ENCODE results near the gene HK1.

The HK1 gene

GRCh38 chr10:69372126-69372980 lies 94.1 kb downstream of the HK1 start:
- no peak for TF ChIP-seq CTCF (IDR thresholded peaks at IDR 0.05; ENCODE audit: insufficient read depth, low read depth, low read length, missing control alignments)
- H3K4me3 ChIP-seq (ENCODE audit: low read depth, low read length), result no peak overlapping the region
- DNase-seq (ENCODE audit: low read depth), result no peak

GRCh38 chr10:69374242-69374641 lies 95.9 kb downstream of the HK1 start:
- H3K4me3 ChIP-seq (ENCODE audit: low read depth, low read length), result no peak overlapping the region
- TF ChIP-seq CTCF (IDR thresholded peaks at IDR 0.05; ENCODE audit: insufficient read depth, low read depth, low read length, missing control alignments), result no peak
- no peak for DNase-seq (ENCODE audit: low read depth)

- no peak for TF ChIP-seq CTCF (IDR thresholded peaks at IDR 0.05; ENCODE audit: insufficient read depth, low read depth, low read length, missing control alignments)
- no peak overlapping the region for H3K4me3 ChIP-seq (ENCODE audit: low read depth, low read length)
- DNase-seq (ENCODE audit: low read depth), result no peak
Observed at GRCh38 chr10:69374931-69375306, 96.6 kb downstream of the HK1 start.

- no peak for TF ChIP-seq CTCF (IDR thresholded peaks at IDR 0.05; ENCODE audit: insufficient read depth, low read depth, low read length, missing control alignments)
- H3K4me3 ChIP-seq (ENCODE audit: low read depth, low read length), result no peak overlapping the region
- no peak for DNase-seq (ENCODE audit: low read depth)
Observed at GRCh38 chr10:69375307-69376151, 97.2 kb downstream of the HK1 start.

GRCh38 chr10:69376662-69377061 lies 98.4 kb downstream of the HK1 start:
- no peak for TF ChIP-seq CTCF (IDR thresholded peaks at IDR 0.05; ENCODE audit: insufficient read depth, low read depth, low read length, missing control alignments)
- no peak overlapping the region for H3K4me3 ChIP-seq (ENCODE audit: low read depth, low read length)
- DNase-seq (ENCODE audit: low read depth), result no peak

- no peak overlapping the region for H3K4me3 ChIP-seq (ENCODE audit: low read depth, low read length)
- DNase-seq (ENCODE audit: low read depth), result no peak
- no peak for TF ChIP-seq CTCF (IDR thresholded peaks at IDR 0.05; ENCODE audit: insufficient read depth, low read depth, low read length, missing control alignments)
Observed at GRCh38 chr10:69377191-69377590, 98.9 kb downstream of the HK1 start.

Data from GM12865 (cell line).